A549 (cell line): Measurements from ENCODE around the gene WASHC3. TPM values are rescaled to one million over a fixed set of nuclear protein-coding genes. Genes with fewer than 3 reads are reported as not detected.

Experiments
- ATAC-seq, 2 experiments: fragments of 200-7000 bp in 1 of 2; fragments of >200 bp in 1 of 2; cut with Nextera tagmentation in 1 of 2; cut with Tn5 transposase in 1 of 2; 3 replicates each; pipeline versions ENCODE4 v1.8.0 to v1.9.1; 2018 to 2020; ENCODE audit warnings: mild to moderate bottlenecking in 1 of 2, moderate library complexity in 1 of 2
- CTCF ChIA-PET: fragments of 300-600 bp; sonication (Branson Sonifier 250); formaldehyde crosslinking; extraction: SDS; loops from one replicate; lab custom pipeline; 2021; ENCODE audit warnings: antibody characterized with exemption, inconsistent platforms; lab: Yijun Ruan, JAX
- POLR2A ChIA-PET: fragments of 350-600 bp; formaldehyde crosslinking; extraction: SDS; loops from one replicate; lab custom pipeline; 2021; ENCODE audit warnings: antibody characterized with exemption, inconsistent platforms; lab: Yijun Ruan, JAX
- DNase-seq, 2 experiments: peaks; one replicate each; pipeline versions ENCODE4 v3.0.0 to v3.0.0-alpha.2; 2011 to 2016; ENCODE audit warnings: low read depth in 1 of 2, low spot score in 1 of 2
- FAIRE-seq: peaks from 2 replicates; lab custom pipeline; 2011; peaks lifted over from hg19 to GRCh38; lab: Jason Lieb, UNC
- H3K27ac ChIP-seq, 2 experiments: fragments of >200 bp; sonication (Bioruptor Twin); formaldehyde crosslinking; 3 replicates each; pipeline ENCODE4 v1.5.1; 2016 to 2017
- H3K4me1 ChIP-seq: fragments of >200 bp; sonication (Bioruptor Twin); formaldehyde crosslinking; 3 replicates; pipeline ENCODE4 v1.6.1; 2016
- H3K4me2 ChIP-seq: fragments of >200 bp; sonication (Bioruptor Twin); formaldehyde crosslinking; 3 replicates; pipeline ENCODE4 v1.6.1; 2016
- H3K4me3 ChIP-seq: fragments of >200 bp; sonication (Bioruptor Twin); formaldehyde crosslinking; 3 replicates; pipeline ENCODE4 v1.5.1; 2016
- H3K9me3 ChIP-seq: fragments of >200 bp; sonication (Bioruptor Twin); formaldehyde crosslinking; 3 replicates; pipeline ENCODE4 v1.6.1; 2016
- CHD4 ChIP-seq: fragments of 200-600 bp; sonication (generic); IDR thresholded peaks from 2 replicates; pipeline ENCODE4 v1.6.1; 2016; ENCODE audit warnings: antibody characterized with exemption, mild to moderate bottlenecking, borderline replicate concordance
- EHF ChIP-seq: fragments of 250-450 bp; sonication (Bioruptor Pico); IDR thresholded peaks from 2 replicates; pipeline ENCODE4 v1.5.0; 2020; ENCODE audit warnings: mild to moderate bottlenecking
- FOSB ChIP-seq: fragments of 250-450 bp; sonication (Bioruptor Pico); IDR thresholded peaks from 2 replicates; pipeline ENCODE4 v1.5.0; 2020; ENCODE audit warnings: mild to moderate bottlenecking, moderate library complexity
- FOSL2 ChIP-seq, 2 experiments: fragments of 450-650 bp in 1 of 2; fragments of >200 bp in 1 of 2; sonication (Bioruptor Twin) in 1 of 2; formaldehyde crosslinking; IDR thresholded peaks; 2 replicates each; pipeline versions ENCODE4 v1.5.0 to v1.6.1; 2016 to 2020; ENCODE audit warnings: mild to moderate bottlenecking in 1 of 2, moderate library complexity in 1 of 2
- FOXS1 ChIP-seq: fragments of 250-450 bp; sonication (Bioruptor Pico); IDR thresholded peaks from 2 replicates; pipeline ENCODE4 v1.5.0; 2020; ENCODE audit warnings: mild to moderate bottlenecking, moderate library complexity
- GATA3 ChIP-seq: IDR thresholded peaks from 2 replicates; pipeline ENCODE4 v1.6.1; 2012; ENCODE audit warnings: borderline replicate concordance
- HDAC2 ChIP-seq: fragments of 200-600 bp; sonication (generic); IDR thresholded peaks from 2 replicates; pipeline ENCODE4 v1.6.1; 2016
- HEYL ChIP-seq: fragments of 250-450 bp; sonication (Bioruptor Pico); IDR thresholded peaks from 2 replicates; pipeline ENCODE4 v1.8.0; 2021; ENCODE audit warnings: mild to moderate bottlenecking, moderate library complexity
- KDM5A ChIP-seq: fragments of 200-600 bp; sonication (generic); IDR thresholded peaks from 2 replicates; pipeline ENCODE4 v1.6.1; 2016; ENCODE audit warnings: antibody characterized with exemption, mild to moderate bottlenecking
- MAFK ChIP-seq: fragments of 450-650 bp; IDR thresholded peaks from 2 replicates; pipeline ENCODE4 v1.6.1; 2014; ENCODE audit not compliant: partially characterized antibody
- MAZ ChIP-seq: fragments of 150-350 bp; IDR thresholded peaks from 2 replicates; pipeline ENCODE4 v1.6.1; 2014; ENCODE audit warnings: antibody characterized with exemption, low read depth, low read length, borderline replicate concordance
- NFE2L2 ChIP-seq: fragments of 150-350 bp; conservative IDR thresholded peaks from 2 replicates; pipeline ENCODE4 v1.6.1; 2014; ENCODE audit warnings: low read length
- NPAS2 ChIP-seq: fragments of 250-450 bp; sonication (Bioruptor Pico); IDR thresholded peaks from 2 replicates; pipeline ENCODE4 v1.8.0; 2022; ENCODE audit warnings: mild to moderate bottlenecking, moderate library complexity, borderline replicate concordance
- PHF8 ChIP-seq: fragments of 200-600 bp; sonication (generic); IDR thresholded peaks from 2 replicates; pipeline ENCODE4 v1.6.1; 2016; ENCODE audit warnings: low read depth, mild to moderate bottlenecking, antibody characterized with exemption, moderate library complexity, borderline replicate concordance
- RAD21 ChIP-seq, 2 experiments: fragments of >200 bp in 1 of 2; sonication (Bioruptor Twin) in 1 of 2; formaldehyde crosslinking in 1 of 2; IDR thresholded peaks in 1 of 2; conservative IDR thresholded peaks in 1 of 2; 2 replicates in 1 of 2; 3 replicates in 1 of 2; pipeline ENCODE4 v1.6.1; 2012 to 2018; ENCODE audit warnings: inconsistent platforms in 1 of 2
- RARB ChIP-seq: fragments of 250-450 bp; sonication (Bioruptor Pico); IDR thresholded peaks from 2 replicates; pipeline ENCODE4 v1.8.0; 2021; ENCODE audit warnings: mild to moderate bottlenecking, moderate library complexity
- TFCP2L1 ChIP-seq: fragments of 250-450 bp; sonication (Bioruptor Pico); IDR thresholded peaks from 2 replicates; pipeline ENCODE4 v1.5.0; 2021; ENCODE audit warnings: mild to moderate bottlenecking
- ZFP36 ChIP-seq: fragments of 450-650 bp; IDR thresholded peaks from 2 replicates; pipeline ENCODE4 v1.6.1; 2014; ENCODE audit warnings: borderline replicate concordance; ENCODE audit not compliant: partially characterized antibody
- WGBS: methylation state at CpG from one replicate; pipeline ENCODE4 v1.1.6; 2017; ENCODE audit errors: missing lambda C conversion rate; 5-methylcytosine and 5-hydroxymethylcytosine counted together
- polyA plus RNA-seq, 4 experiments: library from polyadenylated mRNA; depleted of rRNA in 3 of 4; stranded (reverse); fragments of >200 nt; fragmentation: RNase III in 1 of 4; extraction: RNeasy Plus Mini Kit Qiagen cat#74134 plus additional on column Dnase treatment in 1 of 4; gene quantifications; 2 replicates in 3 of 4; 3 replicates in 1 of 4; pipeline ENCODE4 v1.2.3, GENCODE V29; 2011 to 2017
- TF ChIP-seq, protein P1 (sequence below): fragments of 250-450 bp; sonication (Bioruptor Pico); IDR thresholded peaks from 2 replicates; pipeline ENCODE4 v1.5.0; 2021; ENCODE audit warnings: mild to moderate bottlenecking, moderate library complexity, borderline replicate concordance
- TF ChIP-seq, protein P2 (sequence below): IDR thresholded peaks from 2 replicates; pipeline ENCODE4 v1.6.1; 2012
- TF ChIP-seq, protein P3 (sequence below): fragments of 200-600 bp; sonication (generic); IDR thresholded peaks from 2 replicates; pipeline ENCODE4 v1.6.1; 2016; ENCODE audit warnings: antibody characterized with exemption, mild to moderate bottlenecking, moderate library complexity
- TF ChIP-seq, protein P4 (sequence below): fragments of 150-350 bp; IDR thresholded peaks from 2 replicates; pipeline ENCODE4 v1.6.1; 2014; ENCODE audit warnings: low read depth, mild to moderate bottlenecking, low read length

WASHC3 gene
- polyA plus RNA-seq, 2 of the 4 experiments (the other 2 are of a cell fraction), result 39.1 to 54.9 TPM

DNA sequence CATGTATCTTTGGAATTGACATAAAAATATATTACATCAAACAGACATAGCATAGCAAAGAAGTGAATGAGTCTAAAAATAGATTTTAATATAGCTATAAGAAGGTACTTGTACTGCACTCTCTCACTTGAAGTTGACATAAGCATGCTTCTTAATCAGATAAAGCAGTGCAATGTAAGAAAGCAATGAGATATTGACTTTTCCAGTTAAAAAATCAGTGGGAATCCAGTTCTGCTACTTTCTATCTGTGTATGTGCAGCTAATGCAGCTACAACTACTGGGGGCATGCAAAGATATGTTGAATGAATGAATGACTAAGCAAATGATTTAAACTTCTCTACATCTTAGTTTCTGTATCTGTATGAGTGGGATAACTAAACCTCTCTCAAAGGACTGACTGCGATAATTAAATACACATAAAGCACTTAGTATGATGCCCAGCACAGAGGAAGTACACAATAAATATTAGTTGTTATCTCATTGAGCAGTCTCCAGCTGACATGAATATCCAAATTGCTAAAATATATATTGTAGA is 10.3 kb downstream of the WASHC3 start:
- CTCF ChIA-PET, result interaction anchor here (1.2 kb wide), 1 partner anchor 9 kb away, joined by 3 read pairs; no protein-coding TSS in a partner anchor
- POLR2A ChIA-PET, result no interaction called here
- no peak for TF ChIP-seq HDAC2
- TF ChIP-seq FOXS1, result no peak
- TF ChIP-seq NPAS2 (CRISPR knock-in tag), result no peak
- no peak overlapping the region for H3K4me2 ChIP-seq
- no peak overlapping the region for H3K27ac ChIP-seq
- ATAC-seq (no peak), FAIRE-seq (no peak), DNase-seq (no peak)
- WGBS, result 85% methylated on average over 1 of the region's 1 CpG
- no peaks in the 10 kb centered on the region for H3K9me3 ChIP-seq
- H3K4me3 ChIP-seq, result no peak overlapping the region
- H3K4me1 ChIP-seq, result no peaks in the 10 kb centered on the region

DNA sequence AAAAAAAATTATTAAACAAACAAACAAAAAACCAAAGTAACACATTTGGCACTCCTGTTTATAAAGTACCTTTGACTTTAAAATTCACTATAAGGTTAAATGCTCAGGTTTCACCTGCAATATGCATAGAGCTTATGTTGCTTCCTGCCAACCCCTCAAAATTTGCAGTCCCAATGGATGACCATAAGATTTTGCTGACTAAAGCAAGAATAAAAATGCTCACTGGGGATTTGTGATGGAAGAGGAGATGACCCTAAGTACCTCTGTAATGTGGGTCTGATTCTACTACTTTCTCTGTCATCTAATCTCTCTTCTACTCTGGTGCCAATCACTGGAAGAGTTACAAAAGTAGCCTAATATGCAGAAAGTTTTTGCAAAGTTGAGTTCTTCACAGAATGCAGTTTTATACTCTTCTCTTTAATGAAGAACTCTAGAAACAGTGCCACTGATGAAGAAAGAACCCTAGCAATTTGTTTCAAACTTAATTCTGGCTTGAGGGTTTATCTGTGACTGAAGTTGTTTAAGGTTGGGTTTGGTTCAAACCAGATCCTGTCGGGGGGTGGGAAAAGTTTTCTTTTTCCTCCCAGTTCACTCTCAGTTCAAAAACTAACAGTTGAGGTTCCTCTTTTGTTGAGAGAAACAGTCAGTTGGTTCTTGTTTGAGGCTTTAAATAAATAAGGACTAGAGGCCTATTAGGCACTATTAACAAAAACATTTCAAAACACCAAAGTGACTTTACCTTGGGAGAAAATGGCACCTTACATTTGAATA is 10.9 kb downstream of the WASHC3 start:
- H3K4me1 ChIP-seq, result no peaks in the 10 kb centered on the region
- H3K9me3 ChIP-seq, result no peaks in the 10 kb centered on the region
- H3K4me2 ChIP-seq, result no peak overlapping the region
- CTCF ChIA-PET, result interaction anchor here (0.6 to 1.3 kb wide), 3 partner anchors 10 to 1205 kb away, joined by 3 read pairs; no protein-coding TSS in a partner anchor
- TF ChIP-seq, protein P1, sequence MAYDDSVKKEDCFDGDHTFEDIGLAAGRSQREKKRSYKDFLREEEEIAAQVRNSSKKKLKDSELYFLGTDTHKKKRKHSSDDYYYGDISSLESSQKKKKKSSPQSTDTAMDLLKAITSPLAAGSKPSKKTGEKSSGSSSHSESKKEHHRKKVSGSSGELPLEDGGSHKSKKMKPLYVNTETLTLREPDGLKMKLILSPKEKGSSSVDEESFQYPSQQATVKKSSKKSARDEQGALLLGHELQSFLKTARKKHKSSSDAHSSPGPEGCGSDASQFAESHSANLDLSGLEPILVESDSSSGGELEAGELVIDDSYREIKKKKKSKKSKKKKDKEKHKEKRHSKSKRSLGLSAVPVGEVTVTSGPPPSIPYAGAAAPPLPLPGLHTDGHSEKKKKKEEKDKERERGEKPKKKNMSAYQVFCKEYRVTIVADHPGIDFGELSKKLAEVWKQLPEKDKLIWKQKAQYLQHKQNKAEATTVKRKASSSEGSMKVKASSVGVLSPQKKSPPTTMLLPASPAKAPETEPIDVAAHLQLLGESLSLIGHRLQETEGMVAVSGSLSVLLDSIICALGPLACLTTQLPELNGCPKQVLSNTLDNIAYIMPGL, result no peak
- TF ChIP-seq, protein P2, sequence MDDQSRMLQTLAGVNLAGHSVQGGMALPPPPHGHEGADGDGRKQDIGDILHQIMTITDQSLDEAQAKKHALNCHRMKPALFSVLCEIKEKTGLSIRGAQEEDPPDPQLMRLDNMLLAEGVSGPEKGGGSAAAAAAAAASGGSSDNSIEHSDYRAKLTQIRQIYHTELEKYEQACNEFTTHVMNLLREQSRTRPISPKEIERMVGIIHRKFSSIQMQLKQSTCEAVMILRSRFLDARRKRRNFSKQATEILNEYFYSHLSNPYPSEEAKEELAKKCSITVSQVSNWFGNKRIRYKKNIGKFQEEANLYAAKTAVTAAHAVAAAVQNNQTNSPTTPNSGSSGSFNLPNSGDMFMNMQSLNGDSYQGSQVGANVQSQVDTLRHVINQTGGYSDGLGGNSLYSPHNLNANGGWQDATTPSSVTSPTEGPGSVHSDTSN, result no peak
- TF ChIP-seq MAFK, result peak; percentile 85
- TF ChIP-seq, all 56 proteins: peak for 1
- WGBS, result 94% methylated on average over 1 of the region's 1 CpG
- FAIRE-seq, result no peak
- POLR2A ChIA-PET, result no interaction called here
- no peak overlapping the region for H3K27ac ChIP-seq
- DNase-seq, result no peak
- no peak for ATAC-seq
- no peak overlapping the region for H3K4me3 ChIP-seq

DNA sequence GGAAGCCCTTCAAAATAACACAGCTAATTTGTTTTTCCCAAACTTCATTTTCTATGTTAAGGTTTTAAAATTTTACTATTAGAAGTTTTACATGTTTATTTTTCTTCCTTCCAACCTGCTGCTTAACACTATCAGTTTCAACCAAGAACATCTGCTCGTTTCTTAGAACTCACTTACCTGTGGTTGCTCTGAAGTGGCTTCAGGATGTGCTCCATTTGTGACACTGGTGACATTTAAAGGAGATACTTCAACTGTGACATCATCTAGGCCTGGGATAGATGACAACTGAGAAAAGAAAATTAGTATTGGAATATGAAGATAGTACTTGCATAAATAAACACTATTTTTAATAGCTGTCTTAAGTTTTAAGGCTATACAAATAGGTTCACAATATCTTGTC is 17.9 kb downstream of the WASHC3 start:
- FAIRE-seq (peak; percentile 78), ATAC-seq (no peak), DNase-seq (no peak)
- CTCF ChIA-PET, result interaction anchor here (0.6 kb wide), 1 partner anchor 724 kb away, joined by 3 read pairs; no protein-coding TSS in a partner anchor
- WGBS, result 64% methylated on average over 1 of the region's 1 CpG
- Histone ChIP-seq H3K4me2 (no peak overlapping the region), H3K4me1 (no peaks in the 10 kb centered on the region), H3K9me3 (no peaks in the 10 kb centered on the region), H3K27ac (no peak overlapping the region), H3K4me3 (no peak overlapping the region)
- POLR2A ChIA-PET, result no interaction called here
- TF ChIP-seq HEYL (CRISPR knock-in tag) (no peak), MAZ (no peak), RAD21 (conservative IDR thresholded peaks at IDR 0.05 in 1 of 2, IDR thresholded peaks at IDR 0.05 in 1 of 2) (no peak), ZFP36 (no peak), FOSB (CRISPR knock-in tag) (no peak), KDM5A (no peak), NFE2L2 (no peak), GATA3 (no peak), CHD4 (no peak), FOSL2 (IDR thresholded peaks at IDR 0.05) (no peak), FOSL2 (CRISPR knock-in tag; IDR thresholded peaks at IDR 0.05) (no peak), RARB (CRISPR knock-in tag) (no peak), TFCP2L1 (no peak), EHF (CRISPR knock-in tag) (no peak), PHF8 (no peak)
- TF ChIP-seq, protein P3, sequence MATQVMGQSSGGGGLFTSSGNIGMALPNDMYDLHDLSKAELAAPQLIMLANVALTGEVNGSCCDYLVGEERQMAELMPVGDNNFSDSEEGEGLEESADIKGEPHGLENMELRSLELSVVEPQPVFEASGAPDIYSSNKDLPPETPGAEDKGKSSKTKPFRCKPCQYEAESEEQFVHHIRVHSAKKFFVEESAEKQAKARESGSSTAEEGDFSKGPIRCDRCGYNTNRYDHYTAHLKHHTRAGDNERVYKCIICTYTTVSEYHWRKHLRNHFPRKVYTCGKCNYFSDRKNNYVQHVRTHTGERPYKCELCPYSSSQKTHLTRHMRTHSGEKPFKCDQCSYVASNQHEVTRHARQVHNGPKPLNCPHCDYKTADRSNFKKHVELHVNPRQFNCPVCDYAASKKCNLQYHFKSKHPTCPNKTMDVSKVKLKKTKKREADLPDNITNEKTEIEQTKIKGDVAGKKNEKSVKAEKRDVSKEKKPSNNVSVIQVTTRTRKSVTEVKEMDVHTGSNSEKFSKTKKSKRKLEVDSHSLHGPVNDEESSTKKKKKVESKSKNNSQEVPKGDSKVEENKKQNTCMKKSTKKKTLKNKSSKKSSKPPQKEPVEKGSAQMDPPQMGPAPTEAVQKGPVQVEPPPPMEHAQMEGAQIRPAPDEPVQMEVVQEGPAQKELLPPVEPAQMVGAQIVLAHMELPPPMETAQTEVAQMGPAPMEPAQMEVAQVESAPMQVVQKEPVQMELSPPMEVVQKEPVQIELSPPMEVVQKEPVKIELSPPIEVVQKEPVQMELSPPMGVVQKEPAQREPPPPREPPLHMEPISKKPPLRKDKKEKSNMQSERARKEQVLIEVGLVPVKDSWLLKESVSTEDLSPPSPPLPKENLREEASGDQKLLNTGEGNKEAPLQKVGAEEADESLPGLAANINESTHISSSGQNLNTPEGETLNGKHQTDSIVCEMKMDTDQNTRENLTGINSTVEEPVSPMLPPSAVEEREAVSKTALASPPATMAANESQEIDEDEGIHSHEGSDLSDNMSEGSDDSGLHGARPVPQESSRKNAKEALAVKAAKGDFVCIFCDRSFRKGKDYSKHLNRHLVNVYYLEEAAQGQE, result no peak
- TF ChIP-seq, protein P4, sequence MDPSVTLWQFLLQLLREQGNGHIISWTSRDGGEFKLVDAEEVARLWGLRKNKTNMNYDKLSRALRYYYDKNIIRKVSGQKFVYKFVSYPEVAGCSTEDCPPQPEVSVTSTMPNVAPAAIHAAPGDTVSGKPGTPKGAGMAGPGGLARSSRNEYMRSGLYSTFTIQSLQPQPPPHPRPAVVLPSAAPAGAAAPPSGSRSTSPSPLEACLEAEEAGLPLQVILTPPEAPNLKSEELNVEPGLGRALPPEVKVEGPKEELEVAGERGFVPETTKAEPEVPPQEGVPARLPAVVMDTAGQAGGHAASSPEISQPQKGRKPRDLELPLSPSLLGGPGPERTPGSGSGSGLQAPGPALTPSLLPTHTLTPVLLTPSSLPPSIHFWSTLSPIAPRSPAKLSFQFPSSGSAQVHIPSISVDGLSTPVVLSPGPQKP, result no peak
